PFSK-1 (cell line): Measurements from ENCODE around the gene ACVR1.

Source experiments
- FOXP2 ChIP-seq: optimal IDR thresholded peaks from 2 replicates; pipeline ENCODE3; 2011; ENCODE audit warnings: borderline replicate concordance, control low read depth, inconsistent platforms; ENCODE audit not compliant: insufficient read depth; ENCODE audit errors: extremely low read length, extremely low read depth
- POLR2AphosphoS5 ChIP-seq: IDR thresholded peaks from 2 replicates; pipeline ENCODE4 v1.6.1; 2012; ENCODE audit warnings: low read depth, mild to moderate bottlenecking, control low read depth, low read length, moderate library complexity
- SIN3A ChIP-seq: IDR thresholded peaks from 2 replicates; pipeline ENCODE4 v1.6.1; 2012; ENCODE audit warnings: mild to moderate bottlenecking, low read length, moderate library complexity, borderline replicate concordance; ENCODE audit not compliant: insufficient read depth
- TAF1 ChIP-seq: IDR thresholded peaks from 2 replicates; pipeline ENCODE4 v1.6.1; 2012; ENCODE audit warnings: low read length, control low read depth, borderline replicate concordance; ENCODE audit not compliant: insufficient read depth
- TF ChIP-seq, protein P1 (sequence below), 2 experiments: IDR thresholded peaks; 2 replicates each; pipeline versions ENCODE4 v1.6.1 to v1.8.0; 2011 to 2012; ENCODE audit warnings: low read depth in 2 of 2, low read length in 2 of 2, control low read depth in 1 of 2, inconsistent platforms in 1 of 2, mild to moderate bottlenecking in 1 of 2, moderate library complexity in 1 of 2; ENCODE audit not compliant: insufficient read depth in 1 of 2

The ACVR1 gene

GRCh38 chr2:157749684-157750083, 126.4 kb downstream of the ACVR1 start:
- TF ChIP-seq, protein P1, sequence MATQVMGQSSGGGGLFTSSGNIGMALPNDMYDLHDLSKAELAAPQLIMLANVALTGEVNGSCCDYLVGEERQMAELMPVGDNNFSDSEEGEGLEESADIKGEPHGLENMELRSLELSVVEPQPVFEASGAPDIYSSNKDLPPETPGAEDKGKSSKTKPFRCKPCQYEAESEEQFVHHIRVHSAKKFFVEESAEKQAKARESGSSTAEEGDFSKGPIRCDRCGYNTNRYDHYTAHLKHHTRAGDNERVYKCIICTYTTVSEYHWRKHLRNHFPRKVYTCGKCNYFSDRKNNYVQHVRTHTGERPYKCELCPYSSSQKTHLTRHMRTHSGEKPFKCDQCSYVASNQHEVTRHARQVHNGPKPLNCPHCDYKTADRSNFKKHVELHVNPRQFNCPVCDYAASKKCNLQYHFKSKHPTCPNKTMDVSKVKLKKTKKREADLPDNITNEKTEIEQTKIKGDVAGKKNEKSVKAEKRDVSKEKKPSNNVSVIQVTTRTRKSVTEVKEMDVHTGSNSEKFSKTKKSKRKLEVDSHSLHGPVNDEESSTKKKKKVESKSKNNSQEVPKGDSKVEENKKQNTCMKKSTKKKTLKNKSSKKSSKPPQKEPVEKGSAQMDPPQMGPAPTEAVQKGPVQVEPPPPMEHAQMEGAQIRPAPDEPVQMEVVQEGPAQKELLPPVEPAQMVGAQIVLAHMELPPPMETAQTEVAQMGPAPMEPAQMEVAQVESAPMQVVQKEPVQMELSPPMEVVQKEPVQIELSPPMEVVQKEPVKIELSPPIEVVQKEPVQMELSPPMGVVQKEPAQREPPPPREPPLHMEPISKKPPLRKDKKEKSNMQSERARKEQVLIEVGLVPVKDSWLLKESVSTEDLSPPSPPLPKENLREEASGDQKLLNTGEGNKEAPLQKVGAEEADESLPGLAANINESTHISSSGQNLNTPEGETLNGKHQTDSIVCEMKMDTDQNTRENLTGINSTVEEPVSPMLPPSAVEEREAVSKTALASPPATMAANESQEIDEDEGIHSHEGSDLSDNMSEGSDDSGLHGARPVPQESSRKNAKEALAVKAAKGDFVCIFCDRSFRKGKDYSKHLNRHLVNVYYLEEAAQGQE (IDR thresholded peaks at IDR 0.05; ENCODE audit: insufficient read depth in 1 of 2, low read depth in 2 of 2, low read length in 2 of 2) = no peak
- TF ChIP-seq POLR2AphosphoS5 = no peak
- no peak for TF ChIP-seq SIN3A
- no peak for TF ChIP-seq FOXP2
- TF ChIP-seq TAF1 = no peak

DNA sequence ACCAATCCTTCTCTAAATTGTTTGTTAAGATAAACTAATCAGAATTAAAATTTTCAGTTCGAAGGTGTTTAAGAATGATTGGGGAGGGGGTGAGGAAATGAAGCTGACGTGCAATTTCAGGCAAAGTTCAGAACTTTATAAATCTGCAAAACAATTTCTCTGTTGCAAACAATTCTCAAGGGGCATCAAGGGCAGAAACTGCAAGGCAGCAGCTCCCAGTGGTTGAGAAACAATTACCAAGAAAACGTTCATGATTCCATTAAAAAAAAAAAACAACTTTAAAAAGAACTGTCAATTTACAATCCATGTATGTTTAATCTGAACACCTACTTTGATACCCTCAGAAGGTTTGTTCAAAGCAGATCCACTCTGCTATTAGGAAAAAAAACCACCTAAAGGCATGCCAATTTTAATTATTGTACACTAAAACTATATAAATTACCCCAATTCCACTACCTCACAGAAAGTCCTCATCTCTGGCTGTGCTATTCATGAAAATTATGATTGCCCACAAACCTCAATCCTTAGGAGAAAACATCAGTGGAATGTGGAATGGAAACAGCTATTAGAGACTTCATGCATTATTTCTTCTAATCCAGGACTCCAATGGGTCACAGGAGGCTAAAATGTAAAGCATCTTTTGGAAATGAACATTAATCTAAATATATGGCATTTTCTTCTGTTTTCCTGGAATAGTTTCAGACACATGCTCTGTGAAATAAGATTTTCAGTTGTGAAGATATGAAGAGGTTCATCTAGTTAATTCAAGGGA, 127.6 kb downstream of the ACVR1 start:
- TF ChIP-seq FOXP2 = no peak
- TF ChIP-seq POLR2AphosphoS5 = no peak
- no peak for TF ChIP-seq TAF1
- no peak for TF ChIP-seq SIN3A
- TF ChIP-seq, protein P1 (IDR thresholded peaks at IDR 0.05; ENCODE audit: insufficient read depth in 1 of 2, low read depth in 2 of 2, low read length in 2 of 2) = no peak

DNA sequence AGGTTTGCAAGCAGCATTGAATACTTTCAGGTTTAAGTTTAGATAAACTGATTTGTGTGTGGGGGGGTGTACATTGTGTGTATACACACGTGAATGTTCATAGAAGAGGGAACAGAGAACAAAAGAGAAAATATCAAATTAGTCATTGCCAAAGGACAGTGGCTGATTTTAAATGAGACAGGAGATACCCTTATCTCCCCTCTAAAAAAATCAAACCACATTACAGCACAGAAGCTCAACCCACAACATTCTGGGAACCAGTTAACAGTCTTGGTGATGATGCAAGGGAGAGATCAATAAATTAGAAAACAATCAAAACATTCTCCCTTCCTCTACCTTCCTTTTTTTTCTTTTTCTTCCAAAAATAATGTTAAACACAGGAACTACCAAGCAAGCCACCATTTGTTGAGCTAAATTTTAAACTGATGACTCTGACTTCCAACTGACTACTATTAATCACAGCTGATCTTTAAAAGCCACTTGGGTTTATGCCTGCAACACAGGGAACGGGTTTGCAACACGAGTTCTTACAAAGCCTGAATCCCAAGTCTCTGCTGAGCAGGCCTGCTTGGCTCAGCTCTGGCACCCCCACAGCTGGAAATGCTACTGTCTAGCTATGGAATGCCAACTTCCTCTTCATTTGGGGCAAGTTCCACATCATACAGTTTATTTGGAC, 128.3 kb downstream of the ACVR1 start:
- TF ChIP-seq SIN3A (no peak), FOXP2 (no peak), TAF1 (no peak), POLR2AphosphoS5 (no peak)
- TF ChIP-seq, protein P1 (IDR thresholded peaks at IDR 0.05; ENCODE audit: insufficient read depth in 1 of 2, low read depth in 2 of 2, low read length in 2 of 2) = no peak

DNA sequence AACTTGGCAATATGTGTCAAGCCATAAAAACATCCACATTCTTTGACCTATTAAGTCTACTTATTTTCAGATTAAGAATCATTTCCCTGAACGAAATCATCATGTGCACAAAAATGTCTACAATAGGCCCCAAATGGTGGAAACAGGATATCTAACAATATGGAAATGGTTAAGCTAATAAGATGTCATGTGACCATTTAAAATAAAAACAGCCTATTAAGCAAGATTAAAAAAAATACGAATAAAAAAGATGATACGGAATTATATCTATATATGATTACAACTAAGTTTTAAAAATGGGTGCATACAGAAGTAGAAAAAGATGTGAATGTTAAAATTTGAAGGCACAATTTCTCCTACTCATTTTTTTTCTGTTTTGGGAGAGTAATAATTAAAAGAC, 128.8 kb downstream of the ACVR1 start:
- TF ChIP-seq, protein P1 (IDR thresholded peaks at IDR 0.05; ENCODE audit: insufficient read depth in 1 of 2, low read depth in 2 of 2, low read length in 2 of 2) = no peak
- no peak for TF ChIP-seq FOXP2
- TF ChIP-seq SIN3A = no peak
- TF ChIP-seq TAF1 = no peak
- no peak for TF ChIP-seq POLR2AphosphoS5
